HCT116 (cell line): ENCODE data around the gene DLST. TPM values are rescaled to one million over a fixed set of nuclear protein-coding genes. Genes with fewer than 3 reads are reported as not detected.

ENCODE experiments used
- ATAC-seq: fragments of 200-7000 bp; cut with Tn5 transposase; 2 replicates; pipeline ENCODE4 v1.9.1; 2020; ENCODE audit warnings: mild to moderate bottlenecking, moderate library complexity
- BruUV-seq: library from RNA; stranded (reverse); fragments of 400-500 nt; replicated peaks from 2 replicates; lab custom pipeline; 2021; lab: Mats Ljungman, UMichigan
- CTCF ChIA-PET: fragments of 300-600 bp; sonication (Branson Sonifier 250); formaldehyde crosslinking; loops from one replicate; lab custom pipeline; 2021; ENCODE audit warnings: antibody characterized with exemption; lab: Charles Lee
- POLR2A ChIA-PET: fragments of 300-600, 350-600 bp; sonication (Branson Sonifier 250); formaldehyde crosslinking; loops from one replicate; lab custom pipeline; 2021; ENCODE audit warnings: antibody characterized with exemption; lab: Charles Lee
- RAD21 ChIA-PET, 2 experiments: fragments of 300-600 bp; sonication (Branson Sonifier 250); formaldehyde crosslinking; loops; one replicate each; lab custom pipeline; 2023; ENCODE audit warnings: low total read pairs in 2 of 2; ENCODE audit not compliant: uncharacterized antibody in 2 of 2, unreplicated experiment in 2 of 2, low non-redundant PET in 1 of 2; lab: Charles Lee
- DNase-seq: peaks from one replicate; pipeline ENCODE4 v3.0.0-alpha.2; 2010; ENCODE audit warnings: low read depth, low spot score
- H2AFZ ChIP-seq: fragments of 200-600 bp; shearing (Covaris generic), sonication (generic); 2 replicates; pipeline ENCODE4 v1.6.1; 2017; ENCODE audit warnings: low read depth, mixed run types, mixed read lengths, antibody characterized with exemption, low read length; ENCODE audit not compliant: poor library complexity, severe bottlenecking
- H3K27ac ChIP-seq: 2 replicates; pipeline ENCODE4 v1.5.1; 2012; ENCODE audit warnings: low read depth, low read length
- H3K27me3 ChIP-seq: fragments of 200-600 bp; sonication (generic); 2 replicates; pipeline ENCODE4 v1.6.1; 2016; ENCODE audit warnings: mixed run types, low read length, mixed read lengths; ENCODE audit not compliant: insufficient read depth
- H3K36me3 ChIP-seq, 2 experiments: fragments of 200-500 bp in 1 of 2; fragments of 200-600 bp in 1 of 2; sonication (Bioruptor generic) in 1 of 2; sonication (generic) in 1 of 2; 2 replicates each; pipeline versions ENCODE4 v1.5.1 to v1.6.1; 2014 to 2016; ENCODE audit warnings: low read length in 2 of 2, inconsistent platforms in 1 of 2, mixed read lengths in 1 of 2, mixed run types in 1 of 2; ENCODE audit not compliant: insufficient read depth in 2 of 2, control insufficient read depth in 1 of 2
- H3K4me1 ChIP-seq, 2 experiments: fragments of 200-600 bp in 1 of 2; sonication (generic) in 1 of 2; 2 replicates each; pipeline versions ENCODE4 v1.5.1 to v1.6.1; 2012 to 2017; ENCODE audit warnings: low read length in 2 of 2, inconsistent platforms in 1 of 2, mild to moderate bottlenecking in 1 of 2, mixed read lengths in 1 of 2, mixed run types in 1 of 2, moderate library complexity in 1 of 2; ENCODE audit not compliant: insufficient read depth in 2 of 2, control insufficient read depth in 1 of 2
- H3K4me2 ChIP-seq: fragments of 200-600 bp; sonication (generic); 2 replicates; pipeline ENCODE4 v1.6.1; 2017; ENCODE audit warnings: mixed run types, low read length, mixed read lengths
- H3K4me3 ChIP-seq, 2 experiments: fragments of 200-600 bp in 1 of 2; sonication (generic) in 1 of 2; replicated peaks in 1 of 2; 2 replicates each; pipeline ENCODE4 v1.5.1; 2011 to 2016; ENCODE audit warnings: low read length in 2 of 2, control low read depth in 1 of 2, low read depth in 1 of 2, mild to moderate bottlenecking in 1 of 2, mixed read lengths in 1 of 2, mixed run types in 1 of 2
- H3K79me2 ChIP-seq: fragments of 200-600 bp; sonication (generic); 2 replicates; pipeline ENCODE4 v1.6.1; 2017; ENCODE audit warnings: mild to moderate bottlenecking, mixed run types, low read length, moderate library complexity, mixed read lengths; ENCODE audit not compliant: insufficient read depth
- H3K9ac ChIP-seq: fragments of 200-600 bp; sonication (generic); 2 replicates; pipeline ENCODE4 v1.6.1; 2016; ENCODE audit warnings: low read length, mixed read lengths
- H3K9me2 ChIP-seq: fragments of 200-600 bp; sonication (generic), shearing (Covaris generic); 2 replicates; pipeline ENCODE4 v1.6.1; 2017; ENCODE audit warnings: mixed run types, mild to moderate bottlenecking, moderate library complexity; ENCODE audit not compliant: insufficient read depth
- H3K9me3 ChIP-seq, 2 experiments: fragments of 200-500 bp in 1 of 2; fragments of 200-600 bp in 1 of 2; sonication (Bioruptor generic) in 1 of 2; sonication (generic) in 1 of 2; 2 replicates each; pipeline ENCODE4 v1.6.1; 2014 to 2017; ENCODE audit warnings: low read length in 2 of 2, mixed read lengths in 2 of 2, inconsistent platforms in 1 of 2, low read depth in 1 of 2, mild to moderate bottlenecking in 1 of 2, mixed run types in 1 of 2, moderate library complexity in 1 of 2; ENCODE audit not compliant: control insufficient read depth in 1 of 2, insufficient read depth in 1 of 2
- H4K20me1 ChIP-seq: fragments of 200-600 bp; sonication (generic), shearing (Covaris generic); 2 replicates; pipeline ENCODE4 v1.6.1; 2017; ENCODE audit warnings: mixed run types, mild to moderate bottlenecking, moderate library complexity; ENCODE audit not compliant: insufficient read depth
- CTCF ChIP-seq, 3 experiments: fragments of 200-600 bp in 1 of 3; sonication (generic) in 1 of 3; IDR thresholded peaks in 2 of 3; conservative IDR thresholded peaks in 1 of 3; 2 replicates each; pipeline ENCODE4 v1.5.1; 2012 to 2017; ENCODE audit warnings: low read depth in 2 of 3, low read length in 2 of 3, antibody characterized with exemption in 1 of 3, borderline replicate concordance in 1 of 3, control low read depth in 1 of 3, mild to moderate bottlenecking in 1 of 3, mixed read lengths in 1 of 3, mixed run types in 1 of 3, moderate library complexity in 1 of 3; ENCODE audit not compliant: insufficient read depth in 1 of 3
- FOSL1 ChIP-seq: IDR thresholded peaks from 2 replicates; pipeline ENCODE4 v1.6.1; 2012; ENCODE audit warnings: low read depth
- POLR2A ChIP-seq: IDR thresholded peaks from 2 replicates; pipeline ENCODE4 v1.7.0; 2011; ENCODE audit warnings: borderline replicate concordance; ENCODE audit not compliant: insufficient read depth, insufficient read length; ENCODE audit errors: extremely low read depth
- POLR2AphosphoS5 ChIP-seq: IDR thresholded peaks from 2 replicates; pipeline ENCODE4 v1.6.1; 2011; ENCODE audit warnings: mild to moderate bottlenecking, low read depth, low read length, moderate library complexity
- SP1 ChIP-seq: IDR thresholded peaks from 2 replicates; pipeline ENCODE4 v1.6.1; 2012; ENCODE audit warnings: low read depth
- TCF7L2 ChIP-seq: IDR thresholded peaks from 2 replicates; pipeline ENCODE4 v1.7.0; 2011; ENCODE audit warnings: borderline replicate concordance, inconsistent platforms; ENCODE audit not compliant: insufficient read depth, insufficient read length; ENCODE audit errors: extremely low read depth
- YY1 ChIP-seq: IDR thresholded peaks from 2 replicates; pipeline ENCODE4 v1.6.1; 2011; ENCODE audit warnings: low read length, low read depth, moderate library complexity, mild to moderate bottlenecking; ENCODE audit not compliant: insufficient replicate concordance; ENCODE audit errors: extremely low read depth
- ZBTB33 ChIP-seq: IDR thresholded peaks from 2 replicates; pipeline ENCODE4 v1.6.1; 2011; ENCODE audit warnings: mild to moderate bottlenecking, low read length, moderate library complexity; ENCODE audit not compliant: insufficient replicate concordance; ENCODE audit errors: extremely low read depth
- ZFX ChIP-seq: fragments of 450-650 bp; IDR thresholded peaks from 2 replicates; pipeline ENCODE4 v1.6.1; 2017
- intact Hi-C: fragments of 100-400 bp; cut with micrococcal nuclease; formaldehyde crosslinking; loops from 2 replicates; pipeline ENCODE4 v1.10.0; 2022
- total RNA-seq: library from RNA; stranded (reverse); gene quantifications from one replicate; pipeline ENCODE4 v1.2.1, GENCODE V29; 2021; ENCODE audit not compliant: unreplicated experiment

Gene DLST
- total RNA-seq, 1 experiment from 2014 or later: 101 TPM

- CTCF ChIA-PET: interaction anchor here (1.3 to 2.3 kb wide), 3 partner anchors 8 to 244 kb away, joined by 4 to 9 read pairs (median 7); no protein-coding TSS in a partner anchor
- no peak for TF ChIP-seq ZBTB33
- TF ChIP-seq POLR2AphosphoS5: no peak
- TF ChIP-seq FOSL1: no peak
- TF ChIP-seq SP1: no peak
- no peak for TF ChIP-seq YY1
- TF ChIP-seq CTCF (IDR thresholded peaks at IDR 0.05 in 2 of 3, conservative IDR thresholded peaks at IDR 0.05 in 1 of 3; ENCODE audit: borderline replicate concordance in 1 of 3, insufficient read depth in 1 of 3, low read depth in 2 of 3, low read length in 2 of 3): no peak
- no peak for TF ChIP-seq TCF7L2
- no peak for TF ChIP-seq ZFX
- no peak for TF ChIP-seq POLR2A
- TF ChIP-seq, all 23 proteins: peak for 0
- Histone ChIP-seq H3K9me2 (no peaks in the 10 kb centered on the region), H3K27me3 (no peaks in the 10 kb centered on the region), H3K4me2 (no peak overlapping the region), H3K79me2 (no peaks in the 10 kb centered on the region), H3K4me3 (no peak overlapping the region), H3K36me3 (no peaks in the 10 kb centered on the region), H3K9me3 (no peaks in the 10 kb centered on the region), H4K20me1 (no peaks in the 10 kb centered on the region), H3K4me1 (no peaks in the 10 kb centered on the region), H3K27ac (no peak overlapping the region), H2AFZ (no peak overlapping the region), H3K9ac (no peak overlapping the region)
- POLR2A ChIA-PET: no interaction called here
- no peak for ATAC-seq
- BruUV-seq: no TSS peak
- no peak for DNase-seq
- intact Hi-C loops: no loop called here
- RAD21 ChIA-PET: no interaction called here
These were observed 28.7 kb upstream of the DLST start for GRCh38 chr14:74852922-74853530.
